Keratinocyte (primary cell): Measurements from ENCODE around the gene PIK3CB. TPM values are rescaled to one million over a fixed set of nuclear protein-coding genes. Genes with fewer than 3 reads are reported as not detected.
A peak's percentile ranks its signal among the peaks of the same experiment; 100 is the strongest.
"Not testable (repeated sequence)": the region's sequence is repeated elsewhere in the genome, so short reads cannot be mapped to it uniquely, and the experiment has no call there.

ENCODE experiments used
- DNase-seq: peaks from one replicate; pipeline ENCODE4 v3.0.0-alpha.2; 2011; ENCODE audit warnings: low read depth, missing footprints, low spot score
- FAIRE-seq: peaks from 2 replicates; lab custom pipeline; 2011; peaks lifted over from hg19 to GRCh38; lab: Jason Lieb, UNC
- H2AFZ ChIP-seq: 2 replicates; pipeline ENCODE4 v1.6.0; 2012; ENCODE audit warnings: low read length, control low read depth, inconsistent platforms; ENCODE audit not compliant: control insufficient read depth
- H3K27ac ChIP-seq: 2 replicates; pipeline ENCODE4 v1.5.1; 2011; ENCODE audit warnings: low read length; ENCODE audit not compliant: control insufficient read depth, insufficient read depth
- H3K27me3 ChIP-seq: 3 replicates; pipeline ENCODE4 v1.6.0; 2011; ENCODE audit warnings: low read length; ENCODE audit not compliant: control insufficient read depth, insufficient read depth; ENCODE audit errors: extremely low read depth
- H3K36me3 ChIP-seq, 2 experiments: 2 replicates in 1 of 2; 3 replicates in 1 of 2; pipeline ENCODE4 v1.5.1; 2011; ENCODE audit warnings: low read length in 2 of 2, mild to moderate bottlenecking in 1 of 2; ENCODE audit not compliant: control insufficient read depth in 2 of 2, insufficient read depth in 2 of 2; ENCODE audit errors: extremely low read depth in 1 of 2
- H3K4me1 ChIP-seq: 3 replicates; pipeline ENCODE4 v1.5.1; 2011; ENCODE audit warnings: low read length; ENCODE audit not compliant: control insufficient read depth, insufficient read depth; ENCODE audit errors: extremely low read depth
- H3K4me2 ChIP-seq: 3 replicates; pipeline ENCODE4 v1.6.0; 2011; ENCODE audit warnings: low read depth, low read length; ENCODE audit not compliant: control insufficient read depth, insufficient read depth; ENCODE audit errors: extremely low read depth
- H3K4me3 ChIP-seq, 3 experiments: fragments of 200-600 bp in 1 of 3; sonication (generic) in 1 of 3; 2 replicates in 2 of 3; 3 replicates in 1 of 3; pipeline ENCODE4 v1.5.1; 2011 to 2016; ENCODE audit warnings: low read length in 3 of 3, mild to moderate bottlenecking in 3 of 3, control low read depth in 2 of 3, inconsistent platforms in 1 of 3, low read depth in 1 of 3, mixed read lengths in 1 of 3, mixed run types in 1 of 3, moderate library complexity in 1 of 3; ENCODE audit not compliant: control insufficient read depth in 2 of 3, insufficient read depth in 2 of 3; ENCODE audit errors: extremely low read depth in 1 of 3
- H3K79me2 ChIP-seq: 2 replicates; pipeline ENCODE4 v1.6.0; 2012; ENCODE audit warnings: low read length; ENCODE audit not compliant: control insufficient read depth, insufficient read depth
- H3K9ac ChIP-seq: 3 replicates; pipeline ENCODE4 v1.6.0; 2011; ENCODE audit warnings: low read length; ENCODE audit not compliant: control insufficient read depth, insufficient read depth; ENCODE audit errors: extremely low read depth
- H3K9me1 ChIP-seq: 3 replicates; pipeline ENCODE4 v1.6.0; 2011; ENCODE audit warnings: low read length; ENCODE audit not compliant: control insufficient read depth, insufficient read depth; ENCODE audit errors: extremely low read depth
- H3K9me3 ChIP-seq: 2 replicates; pipeline ENCODE4 v1.5.1; 2012; ENCODE audit warnings: low read depth, low read length; ENCODE audit not compliant: control insufficient read depth
- H4K20me1 ChIP-seq: 3 replicates; pipeline ENCODE4 v1.6.0; 2011; ENCODE audit warnings: low read length; ENCODE audit not compliant: control insufficient read depth, insufficient read depth; ENCODE audit errors: extremely low read depth
- EZH2 ChIP-seq: IDR thresholded peaks from one replicate; pipeline ENCODE4 v1.6.1; 2012; ENCODE audit warnings: inconsistent platforms, mild to moderate bottlenecking, low read length, moderate library complexity
- dilution Hi-C: fragments of 300-500 bp; cut with MboI; formaldehyde crosslinking; loops from one replicate; pipeline ENCODE4 v1.7.0; 2020; ENCODE audit warnings: low sequenced_read_pairs; ENCODE audit not compliant: extremely low pct_ligation_motif_present
- polyA plus RNA-seq, 5 experiments: library from polyadenylated mRNA; depleted of rRNA in 3 of 5; stranded (reverse) in 3 of 5; stranded (forward) in 1 of 5; unstranded in 1 of 5; fragments of >200 nt; gene quantifications; 1 replicate in 1 of 5; 2 replicates in 3 of 5; 3 replicates in 1 of 5; pipeline versions ENCODE4 v1.2.1 to v1.2.3, GENCODE V29; 2011 to 2012; ENCODE audit warnings: missing spikeins in 2 of 5, low read depth in 1 of 5, low replicate concordance in 1 of 5
- TF ChIP-seq, protein P1 (sequence below), 3 experiments: IDR thresholded peaks in 1 of 3; conservative IDR thresholded peaks in 1 of 3; optimal IDR thresholded peaks in 1 of 3; 2 replicates in 2 of 3; 3 replicates in 1 of 3; pipeline versions ENCODE3 to v1.5.1; 2011; ENCODE audit warnings: low read length in 3 of 3, mild to moderate bottlenecking in 3 of 3, moderate library complexity in 2 of 3, control low read depth in 1 of 3, inconsistent platforms in 1 of 3; ENCODE audit not compliant: insufficient read depth in 2 of 3; ENCODE audit errors: extremely low read depth in 1 of 3

Gene PIK3CB
- polyA plus RNA-seq, 1 donor (not counting 4 experiments of a cell fraction or from before 2014, with no cell fraction given) = 19.9 TPM

GRCh38 chr3:138806376-138807080, 28.2 kb downstream of the PIK3CB start:
- Histone ChIP-seq H2AFZ (no peak overlapping the region), H3K4me3 (no peak overlapping the region), H4K20me1 (no peaks in the 10 kb centered on the region), H3K9me3 (no peaks in the 10 kb centered on the region), H3K27ac (no peak overlapping the region), H3K4me2 (no peak overlapping the region), H3K27me3 (no peaks in the 10 kb centered on the region), H3K79me2 (peaks cover 43% of the 10 kb centered on the region), H3K9ac (no peak overlapping the region), H3K36me3 (no peaks in the 10 kb centered on the region), H3K9me1 (no peaks in the 10 kb centered on the region), H3K4me1 (peaks cover 13% of the 10 kb centered on the region)
- no peak for FAIRE-seq
- TF ChIP-seq, protein P1, sequence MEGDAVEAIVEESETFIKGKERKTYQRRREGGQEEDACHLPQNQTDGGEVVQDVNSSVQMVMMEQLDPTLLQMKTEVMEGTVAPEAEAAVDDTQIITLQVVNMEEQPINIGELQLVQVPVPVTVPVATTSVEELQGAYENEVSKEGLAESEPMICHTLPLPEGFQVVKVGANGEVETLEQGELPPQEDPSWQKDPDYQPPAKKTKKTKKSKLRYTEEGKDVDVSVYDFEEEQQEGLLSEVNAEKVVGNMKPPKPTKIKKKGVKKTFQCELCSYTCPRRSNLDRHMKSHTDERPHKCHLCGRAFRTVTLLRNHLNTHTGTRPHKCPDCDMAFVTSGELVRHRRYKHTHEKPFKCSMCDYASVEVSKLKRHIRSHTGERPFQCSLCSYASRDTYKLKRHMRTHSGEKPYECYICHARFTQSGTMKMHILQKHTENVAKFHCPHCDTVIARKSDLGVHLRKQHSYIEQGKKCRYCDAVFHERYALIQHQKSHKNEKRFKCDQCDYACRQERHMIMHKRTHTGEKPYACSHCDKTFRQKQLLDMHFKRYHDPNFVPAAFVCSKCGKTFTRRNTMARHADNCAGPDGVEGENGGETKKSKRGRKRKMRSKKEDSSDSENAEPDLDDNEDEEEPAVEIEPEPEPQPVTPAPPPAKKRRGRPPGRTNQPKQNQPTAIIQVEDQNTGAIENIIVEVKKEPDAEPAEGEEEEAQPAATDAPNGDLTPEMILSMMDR (optimal IDR thresholded peaks at IDR 0.05 in 1 of 3, IDR thresholded peaks at IDR 0.05 in 1 of 3, conservative IDR thresholded peaks at IDR 0.05 in 1 of 3; ENCODE audit: extremely low read depth in 1 of 3, insufficient read depth in 2 of 3, low read length in 3 of 3) = no peak
- no peak for TF ChIP-seq EZH2
- dilution Hi-C loops = loop anchor here (25.0 kb wide), 1 partner anchor 106 kb away; no protein-coding TSS in a partner anchor
- DNase-seq = no peak

DNA sequence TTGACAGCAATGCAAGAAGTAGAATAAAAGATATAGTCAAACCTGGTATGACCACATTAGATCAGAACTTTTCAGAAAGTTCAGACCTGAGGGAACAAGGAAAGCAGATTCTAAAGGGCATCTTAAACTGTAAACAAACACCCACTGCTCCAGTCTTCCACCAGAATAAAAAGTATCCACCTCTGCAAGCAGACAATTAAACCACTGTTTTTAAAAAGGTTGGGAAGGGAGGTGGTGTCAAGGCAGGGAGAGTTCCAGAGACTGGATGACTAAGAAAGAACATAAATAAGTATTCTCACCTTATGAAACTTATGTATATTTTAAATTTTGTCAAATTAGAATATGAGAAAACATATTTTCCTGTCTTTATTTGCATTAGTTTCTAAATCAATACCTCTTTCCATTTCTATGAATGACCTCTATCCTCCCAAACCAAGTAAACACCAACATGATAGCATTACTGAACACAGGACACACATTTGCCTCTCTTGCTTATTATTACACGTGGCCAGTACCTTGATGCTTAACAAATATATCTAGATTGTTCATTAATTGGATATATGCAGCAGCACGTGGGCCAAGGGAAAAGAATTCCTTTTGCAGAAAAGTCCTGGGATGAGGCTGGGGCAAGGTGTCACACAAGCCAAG, 31.6 kb downstream of the PIK3CB start:
- FAIRE-seq (no peak), DNase-seq (no peak)
- no peak overlapping the region for H3K9ac ChIP-seq
- no peaks in the 10 kb centered on the region for H3K9me1 ChIP-seq
- H4K20me1 ChIP-seq = no peaks in the 10 kb centered on the region
- H3K79me2 ChIP-seq = peaks cover 40% of the 10 kb centered on the region
- no peaks in the 10 kb centered on the region for H3K9me3 ChIP-seq
- peaks cover 13% of the 10 kb centered on the region for H3K4me1 ChIP-seq
- H3K4me3 ChIP-seq = no peak overlapping the region
- no peak overlapping the region for H3K27ac ChIP-seq
- H3K36me3 ChIP-seq = no peaks in the 10 kb centered on the region
- dilution Hi-C loops = loop anchor here (25.0 kb wide), 1 partner anchor 109 kb away; no protein-coding TSS in a partner anchor
- peak overlapping the region; percentile 17 for H3K4me2 ChIP-seq
- H3K27me3 ChIP-seq = no peaks in the 10 kb centered on the region
- no peak for TF ChIP-seq EZH2
- TF ChIP-seq, protein P1 (optimal IDR thresholded peaks at IDR 0.05 in 1 of 3, IDR thresholded peaks at IDR 0.05 in 1 of 3, conservative IDR thresholded peaks at IDR 0.05 in 1 of 3; ENCODE audit: extremely low read depth in 1 of 3, insufficient read depth in 2 of 3, low read length in 3 of 3) = no peak
- no peak overlapping the region for H2AFZ ChIP-seq

- H3K9ac ChIP-seq, H3K27me3 ChIP-seq, H3K9me3 ChIP-seq, H3K36me3 ChIP-seq, DNase-seq, H3K27ac ChIP-seq, H3K4me3 ChIP-seq, H4K20me1 ChIP-seq, H3K4me2 ChIP-seq, FAIRE-seq, H3K9me1 ChIP-seq, H2AFZ ChIP-seq: not testable (repeated sequence)
- Histone ChIP-seq H3K4me1 (peaks cover 13% of the 10 kb centered on the region), H3K79me2 (peaks cover 38% of the 10 kb centered on the region)
- dilution Hi-C loops = loop anchor here (25.0 kb wide), 1 partner anchor 110 kb away; no protein-coding TSS in a partner anchor
Observed at GRCh38 chr3:138802223-138802622, 32.5 kb downstream of the PIK3CB start.
